HG02943 (cell line): Measurements from ENCODE around the gene APLP1.
"Not testable (repeated sequence)": the region's sequence is repeated elsewhere in the genome, so short reads cannot be mapped to it uniquely, and the experiment has no call there.

ENCODE experiments used
- ATAC-seq: cut with Tn5 transposase; IDR thresholded peaks from one replicate; pipeline ENCODE4 v1.9.1; 2021; ENCODE audit warnings: mild to moderate bottlenecking, low read depth, moderate library complexity; ENCODE audit not compliant: unreplicated experiment

APLP1 gene

GRCh38 chr19:35852029-35852780 lies 16.2 kb upstream of the APLP1 start, which contains the start of gene NPHS1:
Gene NPHS1, minus strand, starts transcription at chr19:35852504. Its CDS starts 667 bp downstream, at chr19:35851837.
- no peak for ATAC-seq

- no peak for ATAC-seq
Observed at GRCh38 chr19:35853038-35853756, 15.2 kb upstream of the APLP1 start.

- no peak for ATAC-seq
Observed at GRCh38 chr19:35856546-35857149, 11.7 kb upstream of the APLP1 start, which contains the start of gene KIRREL2. Gene KIRREL2, plus strand, starts transcription at chr19:35856911. Its CDS starts 209 bp downstream, at chr19:35857120.

GRCh38 chr19:35858311-35858710 lies 10.1 kb upstream of the APLP1 start:
- no peak for ATAC-seq

GRCh38 chr19:35859414-35859813 lies 9.0 kb upstream of the APLP1 start:
- no peak for ATAC-seq

- ATAC-seq, result no peak
Observed at GRCh38 chr19:35860436-35860817, 7.9 kb upstream of the APLP1 start.

- ATAC-seq, result no peak
Observed at GRCh38 chr19:35860818-35861639, 7.3 kb upstream of the APLP1 start.

- ATAC-seq, result no peak
Observed at GRCh38 chr19:35861640-35862160, 6.7 kb upstream of the APLP1 start.

GRCh38 chr19:35862528-35862927 lies 5.8 kb upstream of the APLP1 start:
- no peak for ATAC-seq

GRCh38 chr19:35863018-35863417 lies 5.4 kb upstream of the APLP1 start:
- ATAC-seq, result no peak

GRCh38 chr19:35868823-35869326 lies 501 bp downstream of the APLP1 start:
- no peak for ATAC-seq

- no peak for ATAC-seq
Observed at GRCh38 chr19:35869327-35870123, 1.2 kb downstream of the APLP1 start.

GRCh38 chr19:35870124-35870736 lies 1.9 kb downstream of the APLP1 start:
- ATAC-seq, result not testable (repeated sequence)

- no peak for ATAC-seq
Observed at GRCh38 chr19:35870798-35871197, 2.4 kb downstream of the APLP1 start.

GRCh38 chr19:35871611-35872010 lies 3.2 kb downstream of the APLP1 start:
- ATAC-seq, result no peak

GRCh38 chr19:35872180-35872579 lies 3.8 kb downstream of the APLP1 start:
- no peak for ATAC-seq

GRCh38 chr19:35874392-35874930 lies 6.1 kb downstream of the APLP1 start:
- no peak for ATAC-seq

- no peak for ATAC-seq
Observed at GRCh38 chr19:35879068-35879467, 10.7 kb downstream of the APLP1 start.
